Raji (cell line): ENCODE measurements around the gene RASGRP2.

Source experiments
- POLR2A ChIP-seq: IDR thresholded peaks from 2 replicates; pipeline ENCODE4 v1.6.1; 2011; ENCODE audit warnings: low read depth, low read length, control low read depth; ENCODE audit not compliant: insufficient read depth

RASGRP2 gene

DNA sequence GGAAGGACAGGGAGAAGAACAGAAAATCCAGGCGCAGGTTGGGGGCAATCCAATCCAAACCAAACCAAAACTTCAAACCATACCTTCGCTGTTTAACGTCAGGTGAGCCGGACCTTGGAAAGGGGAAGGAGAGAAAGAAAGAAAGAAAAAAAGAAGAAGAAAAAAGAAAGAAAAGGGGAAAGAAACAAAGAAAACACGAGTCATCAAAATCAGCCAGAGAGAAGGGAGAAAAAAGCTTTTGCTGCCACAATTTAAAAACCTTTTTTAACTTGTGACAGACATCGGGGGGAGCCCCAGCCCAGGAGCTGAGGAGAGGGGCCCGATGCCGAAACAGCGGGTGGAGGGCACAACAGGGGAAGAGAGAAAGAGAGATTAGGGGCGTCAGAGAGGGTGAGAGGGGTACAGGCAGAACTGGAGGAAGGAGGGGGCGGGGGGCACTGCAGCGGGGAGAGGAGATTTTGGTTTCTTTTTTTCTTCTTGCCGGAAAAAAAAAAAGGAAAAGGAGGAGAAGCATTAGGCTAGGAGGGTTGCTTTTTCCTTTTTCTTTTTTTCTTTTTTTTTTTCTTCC, 51.1 kb downstream of the RASGRP2 start:
- no peak for TF ChIP-seq POLR2A

DNA sequence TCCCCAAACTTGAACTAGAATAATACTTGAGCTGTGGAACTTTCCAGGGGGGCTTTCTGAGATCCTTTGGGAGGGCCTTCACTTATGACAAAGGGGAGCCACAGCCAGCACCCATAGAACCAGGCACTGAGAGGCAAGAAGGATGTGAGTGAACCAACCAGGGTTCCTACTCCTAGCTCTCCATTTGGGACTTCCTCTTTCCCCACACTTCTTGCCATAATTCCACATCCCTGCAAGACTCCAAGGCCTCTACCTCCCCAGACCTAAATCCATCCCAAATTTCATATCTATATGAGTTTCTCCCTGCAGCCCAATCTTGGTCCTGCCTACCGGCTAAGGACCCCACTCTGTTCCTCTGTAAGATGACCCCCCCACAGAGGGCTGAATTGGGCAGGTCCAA, 52.4 kb downstream of the RASGRP2 start:
- no peak for TF ChIP-seq POLR2A

GRCh38 chr11:64690235-64690634, 53.7 kb downstream of the RASGRP2 start:
- TF ChIP-seq POLR2A = no peak

- TF ChIP-seq POLR2A = peak; percentile 25; the same call in 1 of the 2 replicates
Observed at GRCh38 chr11:64688534-64688982, 55.4 kb downstream of the RASGRP2 start.

- no peak for TF ChIP-seq POLR2A
Observed at GRCh38 chr11:64687643-64688533, 56.1 kb downstream of the RASGRP2 start.

DNA sequence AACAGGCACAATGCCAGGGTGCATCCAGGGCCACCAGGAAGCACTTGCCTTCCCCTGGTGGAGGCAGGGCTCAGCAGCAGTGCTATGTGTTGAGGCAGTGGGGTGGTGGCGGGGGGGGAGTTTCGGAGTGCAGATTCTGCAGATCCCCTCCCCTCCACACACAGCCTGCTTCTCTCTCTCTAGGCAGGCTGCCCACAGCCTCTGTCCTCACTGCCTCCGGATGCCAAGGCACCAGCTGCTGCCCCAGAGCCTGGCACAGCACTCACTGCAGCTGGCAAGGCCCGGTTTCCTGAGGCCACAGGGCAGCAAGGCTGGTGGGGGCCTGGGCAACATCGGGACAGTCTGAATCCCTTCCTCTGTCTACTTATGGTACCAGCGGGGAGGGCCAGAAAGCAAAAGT, 56.7 kb downstream of the RASGRP2 start:
- no peak for TF ChIP-seq POLR2A

GRCh38 chr11:64686466-64687170, 57.3 kb downstream of the RASGRP2 start:
- no peak for TF ChIP-seq POLR2A

GRCh38 chr11:64685536-64685935, 58.4 kb downstream of the RASGRP2 start:
- TF ChIP-seq POLR2A = no peak

GRCh38 chr11:64684357-64684756, 59.6 kb downstream of the RASGRP2 start:
- no peak for TF ChIP-seq POLR2A

DNA sequence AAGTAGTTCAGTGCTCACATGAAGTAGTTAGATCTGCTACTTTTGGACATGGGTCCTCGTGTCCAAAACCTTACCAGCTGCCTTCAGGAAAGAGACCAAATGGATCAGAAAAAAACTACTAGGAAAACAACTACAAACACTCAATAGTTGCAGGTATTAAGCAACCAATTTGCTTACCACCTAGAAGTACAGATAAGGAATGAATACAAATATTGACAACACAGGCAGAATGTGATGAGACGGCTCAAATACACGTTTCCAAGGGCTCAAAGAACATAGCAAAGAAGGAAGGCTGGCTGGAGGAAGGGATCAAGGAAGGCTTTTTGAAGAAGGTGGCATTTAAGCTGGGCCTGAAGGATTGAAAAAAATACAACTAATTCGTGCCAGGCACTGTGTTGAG, 62.8 kb downstream of the RASGRP2 start:
- no peak for TF ChIP-seq POLR2A

GRCh38 chr11:64679846-64680245, 64.1 kb downstream of the RASGRP2 start:
- no peak for TF ChIP-seq POLR2A

DNA sequence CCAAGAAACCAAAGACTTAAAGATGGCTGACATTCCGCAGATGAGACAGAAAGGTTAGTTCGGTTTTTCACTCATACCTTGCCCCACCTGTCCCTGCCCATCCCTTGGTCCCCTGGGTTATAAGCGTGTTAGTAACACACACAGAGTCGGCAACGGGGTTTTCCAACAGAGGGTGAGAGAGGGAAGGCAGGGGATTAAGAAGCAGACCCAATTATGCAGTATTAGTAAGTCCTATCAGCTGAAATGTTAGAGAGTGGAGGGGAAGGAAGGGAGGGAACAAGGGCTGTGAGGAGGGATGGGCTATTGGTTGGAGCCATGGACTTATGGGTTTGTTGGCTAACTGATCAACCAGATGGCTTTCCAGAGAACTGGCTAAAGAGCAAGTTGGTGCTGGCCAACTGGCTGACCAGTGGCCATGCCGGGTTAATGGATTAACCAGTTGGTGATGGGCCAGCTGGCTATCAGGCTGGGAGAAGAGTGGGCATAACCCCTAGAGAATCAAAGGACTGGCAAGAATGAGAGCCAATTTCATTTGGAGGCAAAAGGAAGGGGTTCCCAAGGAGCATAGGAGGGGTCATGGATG, 66.4 kb downstream of the RASGRP2 start:
- TF ChIP-seq POLR2A = no peak
